Eye (tissue), 1 donor: ENCODE measurements around the gene FAM83C.
A peak's percentile ranks its signal among the peaks of the same experiment; 100 is the strongest.

Experiments
- DNase-seq: peaks from one replicate; pipeline ENCODE4 v3.0.0-alpha.2; 2015

The FAM83C gene

DNA sequence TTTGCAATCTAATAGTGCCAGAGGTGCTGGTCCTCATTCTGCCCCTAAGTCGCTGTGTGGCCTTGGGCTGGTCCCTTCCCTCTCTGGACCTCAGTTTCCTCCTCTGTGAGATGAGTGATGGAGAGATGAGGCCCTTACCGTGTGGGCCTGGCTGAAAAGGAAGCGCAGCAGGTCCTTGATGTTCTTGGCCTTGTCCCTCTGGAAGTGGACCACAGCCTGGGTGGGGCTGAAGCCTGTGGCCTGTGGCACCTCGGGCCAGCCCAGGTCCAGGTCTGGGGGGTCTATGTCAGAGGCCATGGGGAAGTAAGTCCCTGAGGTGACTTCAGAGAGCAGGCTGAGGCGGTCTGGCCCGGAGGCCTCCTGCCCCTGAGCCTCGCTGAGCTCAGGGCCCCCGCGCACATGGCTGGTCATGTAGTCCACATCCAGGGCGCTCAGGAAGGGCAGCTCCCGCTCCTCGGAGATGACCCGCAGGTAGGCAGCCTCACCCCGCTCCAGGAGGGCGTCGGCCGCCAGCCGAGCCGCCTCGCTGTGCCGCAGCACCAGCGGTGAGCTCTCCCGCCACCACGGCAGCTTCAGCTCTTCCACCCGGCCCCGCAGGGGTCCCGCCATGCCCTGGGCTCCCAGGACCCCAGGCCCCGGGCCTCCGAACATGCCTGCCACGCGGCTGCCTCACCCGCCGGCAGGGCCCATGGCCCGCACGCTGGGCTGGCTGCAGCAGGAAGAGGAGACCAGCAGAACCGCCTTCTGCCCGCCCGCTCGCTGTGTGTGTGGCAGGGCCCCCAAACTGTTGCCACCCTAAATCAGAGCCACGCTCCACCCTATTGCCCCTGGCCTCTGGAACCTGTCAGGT lies at the start of gene FAM83C:
Gene FAM83C (minus strand): TSS at position 772 of the 850 bp plus-strand sequence. CDS start 121 bp downstream, at position 651.
- no peak for DNase-seq

GRCh38 chr20:35341366-35342028 lies 49.3 kb upstream of the FAM83C start:
- DNase-seq = no peak

DNA sequence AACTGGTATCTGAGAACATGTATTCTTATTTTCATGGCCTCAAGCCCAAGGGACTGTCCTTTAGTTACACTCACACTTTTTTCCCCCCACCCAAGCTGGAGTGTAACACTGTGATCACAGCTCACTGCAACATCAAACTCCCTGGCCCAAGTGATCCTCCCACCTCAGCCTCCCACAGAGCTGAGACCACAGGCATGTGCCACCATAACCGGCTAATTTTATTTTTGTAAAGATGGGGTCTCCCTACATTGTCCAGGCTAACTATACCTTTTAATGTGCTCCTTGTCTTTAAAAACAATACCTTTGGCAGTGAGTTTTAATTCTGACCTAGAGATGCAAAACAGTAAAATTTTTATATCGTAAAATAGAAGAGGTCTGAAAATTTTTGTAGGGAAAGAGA lies 48.2 kb upstream of the FAM83C start:
- DNase-seq = no peak

DNA sequence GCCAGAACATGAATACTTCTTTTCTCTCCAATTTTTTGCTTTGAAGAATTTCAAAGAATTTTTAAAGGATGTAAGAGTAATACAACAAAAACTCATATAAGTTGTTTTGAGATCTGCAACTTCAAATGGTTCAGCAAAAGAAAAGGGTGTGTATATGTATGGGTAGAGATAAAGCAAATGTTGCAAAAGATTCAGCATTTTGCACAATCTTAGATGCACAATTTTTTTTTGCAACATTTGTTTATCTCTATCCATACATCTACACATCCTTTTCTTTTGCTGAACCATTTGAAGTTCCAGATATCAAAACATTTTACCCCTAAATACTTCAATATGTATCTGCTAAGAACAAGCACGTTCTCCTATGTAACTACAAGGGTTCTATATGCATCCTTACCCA lies 47.4 kb upstream of the FAM83C start:
- no peak for DNase-seq

DNA sequence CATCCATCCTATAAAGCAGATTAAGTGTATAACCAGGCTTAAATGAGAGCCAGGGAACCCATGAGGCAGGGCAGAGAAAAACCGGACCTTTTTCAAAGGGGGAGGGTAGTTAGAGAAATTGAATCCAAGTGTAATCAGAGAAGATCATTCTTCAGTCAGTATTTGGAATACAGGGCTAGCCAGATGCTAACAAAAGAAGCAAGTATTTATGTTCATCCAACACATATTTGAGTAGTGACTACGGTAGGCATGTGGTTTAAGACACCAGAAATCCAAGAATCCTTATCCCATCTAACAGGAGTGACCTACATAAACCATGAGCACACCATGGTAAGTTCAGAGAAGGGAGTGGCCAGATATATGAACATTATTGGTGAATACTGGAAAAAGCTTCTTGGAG lies 46.8 kb upstream of the FAM83C start:
- DNase-seq = no peak

- DNase-seq = no peak
Measured at GRCh38 chr20:35334311-35335101, 42.3 kb upstream of the FAM83C start.

DNA sequence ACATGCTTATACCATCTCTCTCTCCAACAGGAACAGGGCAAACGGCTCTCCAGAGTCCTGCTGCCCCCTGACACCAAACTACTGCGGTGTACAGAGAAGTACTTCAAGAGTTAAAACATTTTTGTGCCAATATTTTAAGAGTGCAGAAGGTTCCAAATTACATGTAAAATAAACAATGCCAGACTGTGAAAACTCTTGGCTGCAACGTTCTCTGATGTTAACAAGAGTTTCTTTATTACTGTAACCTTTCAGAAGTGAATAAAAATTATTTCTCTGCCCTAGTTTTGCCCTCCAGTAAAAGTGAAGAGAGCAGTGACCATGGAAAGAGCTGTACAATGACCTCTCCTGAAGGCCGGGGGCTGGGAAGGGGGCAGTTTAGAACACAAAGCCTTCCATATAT lies 41.4 kb upstream of the FAM83C start:
- no peak for DNase-seq

DNA sequence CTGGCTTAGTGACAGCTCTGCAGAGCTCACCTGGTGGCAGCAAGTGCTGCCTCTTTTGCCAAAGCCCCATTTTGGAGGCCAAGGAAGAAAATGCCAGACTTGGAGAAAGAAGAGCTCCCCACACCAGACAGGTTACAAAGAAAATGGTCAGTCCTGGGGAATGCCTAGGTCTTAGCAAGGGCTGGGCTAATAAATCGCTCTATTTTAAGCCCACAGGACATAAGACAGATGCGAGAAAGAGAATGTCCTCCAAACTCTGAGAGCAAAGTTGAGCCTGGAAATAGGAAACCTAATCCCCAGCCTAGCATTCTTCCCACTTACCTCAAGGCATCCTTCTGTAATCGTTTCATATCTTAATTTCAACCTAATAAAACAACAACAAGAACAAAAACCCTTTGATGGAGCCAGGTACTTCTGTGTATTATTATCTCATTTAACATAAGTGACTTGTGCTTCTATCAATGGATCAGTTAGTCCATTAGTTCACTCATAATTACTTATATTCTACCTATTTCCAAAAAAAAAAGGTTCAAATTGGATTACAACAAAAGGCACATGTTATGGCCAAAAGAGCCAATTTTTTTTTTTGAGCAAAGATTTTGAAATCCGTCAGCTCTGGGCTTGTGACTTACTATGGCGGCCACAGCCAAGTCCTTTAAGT lies 40.4 kb upstream of the FAM83C start:
- no peak for DNase-seq

DNA sequence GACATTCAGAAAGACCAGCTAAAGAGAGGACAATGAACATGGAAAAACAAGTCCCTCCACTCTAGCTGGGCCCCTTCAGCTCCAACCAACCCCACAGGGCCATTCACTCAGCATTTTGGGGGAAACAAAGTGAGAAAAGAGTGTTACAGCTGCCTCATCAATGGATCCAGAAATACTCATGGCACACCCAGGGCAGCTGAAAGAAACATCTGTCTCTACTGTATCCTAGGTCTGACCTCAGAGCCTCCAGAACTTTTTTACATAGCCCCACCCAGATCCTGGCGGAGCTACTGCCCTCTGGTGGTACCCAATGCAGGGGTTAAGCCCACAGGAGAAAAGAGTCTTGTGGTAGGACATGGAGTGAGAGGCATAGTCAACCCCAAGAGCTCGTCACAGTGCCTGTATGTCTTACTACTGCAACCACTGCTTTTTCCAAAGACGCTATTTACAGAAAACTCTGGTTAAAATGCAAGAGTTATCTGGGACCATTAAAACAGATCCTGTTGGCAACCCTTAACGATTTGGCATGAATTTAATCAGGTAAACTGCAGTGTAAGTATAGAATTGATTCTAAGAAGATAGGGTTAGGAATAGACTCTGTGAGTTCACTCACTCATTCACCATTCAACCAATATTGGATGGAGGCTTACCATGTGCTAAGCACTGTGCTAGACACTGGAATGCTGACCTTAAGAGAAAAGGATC lies 37.4 kb upstream of the FAM83C start:
- no peak for DNase-seq

DNA sequence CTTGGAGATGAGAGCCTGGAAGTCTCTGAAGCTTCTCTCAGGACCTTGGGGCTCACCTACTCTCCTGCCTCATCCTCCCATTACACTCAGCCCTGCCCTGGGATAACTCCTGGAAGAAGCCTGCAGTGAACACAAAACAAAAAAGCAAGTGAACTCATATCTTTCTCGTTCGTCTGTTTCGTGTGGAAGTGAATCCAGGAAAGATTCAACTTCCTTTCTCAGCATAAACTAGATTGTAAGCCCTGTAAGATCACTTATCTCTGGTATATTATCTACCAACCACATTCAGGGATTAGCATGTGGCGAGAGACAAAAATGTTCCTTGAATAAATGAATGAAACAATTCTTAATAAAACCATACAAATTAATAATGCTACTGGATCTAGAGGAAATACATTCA lies 36.5 kb upstream of the FAM83C start:
- no peak for DNase-seq

DNA sequence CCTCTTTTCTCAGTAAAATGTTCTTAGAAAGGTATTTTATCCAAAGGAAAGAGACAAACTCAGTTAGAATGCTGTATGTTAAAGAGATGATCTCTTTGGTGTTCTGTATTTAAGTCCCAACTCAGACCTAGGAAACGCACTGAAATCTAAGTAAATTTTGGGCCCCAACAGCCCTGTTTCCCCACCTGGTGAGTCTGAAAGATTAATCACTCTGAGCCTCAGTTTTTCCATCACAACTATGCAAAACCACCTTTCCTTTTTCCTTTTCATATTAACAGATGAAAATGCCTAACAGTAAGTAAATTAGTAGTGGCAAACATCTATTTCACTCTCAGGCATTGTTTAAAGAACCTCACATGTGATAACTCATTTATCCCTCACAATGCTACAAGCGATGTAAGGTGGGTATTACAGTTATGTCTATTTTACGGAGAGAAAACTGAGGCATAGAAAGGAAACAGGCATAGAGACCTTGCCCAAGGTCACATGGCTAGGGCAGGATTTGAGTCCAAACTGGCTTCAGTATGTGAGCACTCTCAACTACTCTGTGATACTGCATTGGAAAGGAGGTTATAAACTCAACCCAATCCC lies 36.0 kb upstream of the FAM83C start:
- DNase-seq = no peak

- DNase-seq = no peak
Measured at GRCh38 chr20:35327074-35327976, 35.1 kb upstream of the FAM83C start.

- DNase-seq = no peak
Measured at GRCh38 chr20:35326740-35327073, 34.5 kb upstream of the FAM83C start.

- DNase-seq = no peak
Measured at GRCh38 chr20:35326021-35326739, 34.0 kb upstream of the FAM83C start.

GRCh38 chr20:35325401-35325800 lies 33.2 kb upstream of the FAM83C start:
- DNase-seq = no peak

DNA sequence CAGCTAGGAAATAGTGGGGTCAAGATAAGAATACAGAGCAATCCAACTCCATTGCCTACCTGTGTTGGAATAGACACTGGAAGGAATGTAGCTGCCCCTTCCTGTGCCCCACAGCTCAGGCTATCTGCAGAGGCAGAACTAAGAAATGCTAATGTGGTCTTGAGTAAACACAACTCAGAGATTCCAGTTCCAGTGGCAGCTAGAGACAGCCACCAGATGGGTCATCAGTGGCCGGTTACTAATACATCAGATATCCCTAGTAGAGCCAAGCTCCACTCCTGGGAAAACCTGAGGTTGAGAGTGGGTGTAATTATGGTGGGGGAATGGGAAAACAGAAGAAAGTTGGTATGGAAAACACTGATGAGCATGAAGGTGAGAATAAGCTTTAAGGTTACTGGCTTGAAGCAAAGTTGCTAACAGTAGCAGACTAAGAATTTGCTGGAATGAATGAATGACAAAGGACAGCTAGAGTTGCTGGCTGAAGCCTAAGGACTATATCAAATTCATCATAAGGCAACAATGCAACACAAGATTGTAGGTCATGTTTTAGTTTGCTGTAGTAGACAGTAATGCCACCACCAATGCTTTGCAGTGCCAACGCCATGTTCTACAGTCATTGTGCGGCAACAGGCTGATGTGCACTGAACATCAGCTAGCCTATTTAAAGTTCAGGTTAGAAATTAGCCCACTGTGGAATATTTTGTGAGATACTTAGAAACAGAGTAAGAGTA lies 28.3 kb upstream of the FAM83C start:
- DNase-seq = no peak

GRCh38 chr20:35319871-35320197 lies 27.6 kb upstream of the FAM83C start:
- DNase-seq = no peak

DNA sequence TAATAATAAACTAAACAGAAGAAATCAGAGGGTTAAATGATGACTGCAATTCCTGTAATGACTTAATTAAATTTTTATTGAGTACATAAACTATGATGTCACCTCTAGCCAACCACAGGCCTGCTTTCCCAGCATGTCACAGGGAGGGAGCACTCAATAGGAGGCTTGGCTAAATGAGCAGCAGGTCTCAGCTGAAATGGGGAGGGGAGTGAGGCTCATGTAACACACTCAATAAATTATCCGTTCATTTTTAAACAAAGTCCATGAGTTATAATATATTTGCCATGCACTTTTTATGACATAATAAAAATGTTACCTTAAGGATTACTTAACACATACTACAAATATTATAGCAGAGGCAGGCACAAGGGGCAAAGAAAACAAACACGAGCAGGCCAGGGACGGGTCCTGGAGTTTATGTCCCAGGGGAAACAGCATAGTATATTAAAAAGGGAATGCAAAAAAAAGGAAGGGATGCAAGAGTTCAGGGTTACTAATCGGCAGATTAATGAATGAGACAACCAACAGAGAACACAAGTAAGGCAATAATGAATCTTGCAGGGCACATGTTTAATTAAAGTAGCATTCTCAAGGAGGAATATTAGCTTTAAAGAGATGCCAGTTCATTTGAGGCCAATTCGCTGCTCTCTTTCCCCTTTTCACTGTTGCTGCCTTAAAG lies 27.1 kb upstream of the FAM83C start:
- DNase-seq = peak; percentile 65

DNA sequence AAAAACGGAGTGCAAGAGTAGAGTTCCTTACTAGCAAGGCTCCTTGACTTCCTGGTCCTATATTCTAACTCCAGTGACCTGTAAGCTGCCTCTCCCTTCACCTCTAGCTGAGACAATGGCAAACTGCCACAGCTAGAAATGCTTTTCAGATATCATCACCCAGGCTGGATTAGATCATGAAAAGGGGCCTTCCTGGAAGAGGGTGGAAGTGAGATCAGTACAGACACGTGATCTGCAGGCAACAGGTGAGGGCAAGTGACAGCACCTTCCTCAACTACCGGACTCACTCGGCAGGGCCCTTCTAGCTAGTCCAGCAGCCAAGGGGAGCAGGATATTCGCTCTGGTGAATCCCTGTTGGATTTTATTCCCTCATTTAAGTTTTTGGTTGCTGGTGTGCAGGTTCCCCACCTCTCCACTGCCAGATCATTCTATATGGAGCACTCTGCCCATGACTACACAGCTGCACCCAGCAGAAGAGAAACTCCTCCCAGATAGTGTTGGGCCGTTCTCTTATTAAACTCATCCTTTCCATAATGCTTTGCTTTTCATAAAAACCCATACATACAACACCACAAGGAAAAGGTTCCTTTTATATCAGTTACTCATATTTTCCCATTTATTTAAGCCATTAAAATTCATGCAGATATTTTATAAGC lies 26.4 kb upstream of the FAM83C start:
- peak; percentile 58 for DNase-seq
